GM21717 (cell line): ENCODE measurements around the gene FMN1.

ENCODE experiments used
- ATAC-seq: cut with Tn5 transposase; IDR thresholded peaks from one replicate; pipeline ENCODE4 v1.9.1; 2021; ENCODE audit warnings: mild to moderate bottlenecking, moderate library complexity; ENCODE audit not compliant: unreplicated experiment

FMN1 gene

GRCh38 chr15:32838338-32838737 lies 356.2 kb downstream of the FMN1 start:
- no peak for ATAC-seq

GRCh38 chr15:32837935-32838334 lies 356.6 kb downstream of the FMN1 start:
- no peak for ATAC-seq

- peak; percentile 77 for ATAC-seq
Measured at GRCh38 chr15:32834156-32834555, 360.4 kb downstream of the FMN1 start.

- ATAC-seq, result no peak
Measured at GRCh38 chr15:32833379-32833821, 361.1 kb downstream of the FMN1 start.

GRCh38 chr15:32831485-32831884 lies 363.0 kb downstream of the FMN1 start:
- no peak for ATAC-seq

- no peak for ATAC-seq
Measured at GRCh38 chr15:32830241-32830640, 364.3 kb downstream of the FMN1 start.

- no peak for ATAC-seq
Measured at GRCh38 chr15:32829436-32829835, 365.1 kb downstream of the FMN1 start.

- no peak for ATAC-seq
Measured at GRCh38 chr15:32828507-32829186, 365.9 kb downstream of the FMN1 start.

- ATAC-seq, result no peak
Measured at GRCh38 chr15:32826685-32827084, 367.8 kb downstream of the FMN1 start.

GRCh38 chr15:32825219-32825618 lies 369.3 kb downstream of the FMN1 start:
- no peak for ATAC-seq

- no peak for ATAC-seq
Measured at GRCh38 chr15:32824777-32825176, 369.7 kb downstream of the FMN1 start.

- ATAC-seq, result no peak
Measured at GRCh38 chr15:32823750-32824149, 370.8 kb downstream of the FMN1 start.

GRCh38 chr15:32822739-32823138 lies 371.8 kb downstream of the FMN1 start:
- no peak for ATAC-seq

GRCh38 chr15:32819448-32819847 lies 375.1 kb downstream of the FMN1 start:
- no peak for ATAC-seq

GRCh38 chr15:32818758-32819447 lies 375.6 kb downstream of the FMN1 start:
- ATAC-seq, result no peak

- no peak for ATAC-seq
Measured at GRCh38 chr15:32817577-32817976, 376.9 kb downstream of the FMN1 start.

GRCh38 chr15:32807331-32807730 lies 387.2 kb downstream of the FMN1 start:
- ATAC-seq, result no peak

GRCh38 chr15:32803631-32804030 lies 390.9 kb downstream of the FMN1 start:
- no peak for ATAC-seq

- ATAC-seq, result no peak
Measured at GRCh38 chr15:32802286-32802936, 392.1 kb downstream of the FMN1 start.

- no peak for ATAC-seq
Measured at GRCh38 chr15:32799936-32800535, 394.5 kb downstream of the FMN1 start.

- ATAC-seq, result no peak
Measured at GRCh38 chr15:32796856-32797255, 397.7 kb downstream of the FMN1 start.

- ATAC-seq, result no peak
Measured at GRCh38 chr15:32794973-32795372, 399.5 kb downstream of the FMN1 start.
